ENCODE results near the gene CHRNB4.

The CHRNB4 gene

GRCh38 chr15:78668987-78669386 lies 28.0 kb upstream of the CHRNB4 start:
- no peak for DNase-seq

GRCh38 chr15:78667578-78668236 lies 26.7 kb upstream of the CHRNB4 start:
- no peak for DNase-seq

- no peak for DNase-seq
Measured at GRCh38 chr15:78666010-78666409, 25.0 kb upstream of the CHRNB4 start.

GRCh38 chr15:78663703-78664102 lies 22.7 kb upstream of the CHRNB4 start:
- DNase-seq, result no peak

- DNase-seq, result no peak
Measured at GRCh38 chr15:78662028-78662427, 21.0 kb upstream of the CHRNB4 start.

- DNase-seq, result no peak
Measured at GRCh38 chr15:78661001-78661400, 20.0 kb upstream of the CHRNB4 start.

- DNase-seq, result no peak
Measured at GRCh38 chr15:78660584-78660983, 19.6 kb upstream of the CHRNB4 start.

- no peak for DNase-seq
Measured at GRCh38 chr15:78658823-78659222, 17.8 kb upstream of the CHRNB4 start.

GRCh38 chr15:78654272-78654671 lies 13.3 kb upstream of the CHRNB4 start:
- no peak for DNase-seq

GRCh38 chr15:78651930-78652615 lies 11.1 kb upstream of the CHRNB4 start:
- DNase-seq, result no peak

- DNase-seq, result no peak
Measured at GRCh38 chr15:78651007-78651406, 10.0 kb upstream of the CHRNB4 start.

GRCh38 chr15:78650022-78650421 lies 9.0 kb upstream of the CHRNB4 start:
- DNase-seq, result no peak

GRCh38 chr15:78645009-78645408 lies 4.0 kb upstream of the CHRNB4 start:
- no peak for DNase-seq

GRCh38 chr15:78642331-78642730 lies 1.3 kb upstream of the CHRNB4 start:
- no peak for DNase-seq

- no peak for DNase-seq
Measured at GRCh38 chr15:78641749-78642275, 802 bp upstream of the CHRNB4 start.

- no peak for DNase-seq
Measured at GRCh38 chr15:78640527-78641101, 396 bp downstream of the CHRNB4 start.

- peak; percentile 51 for DNase-seq
Measured at GRCh38 chr15:78638658-78639314, 2.2 kb downstream of the CHRNB4 start.

GRCh38 chr15:78637776-78638435 lies 3.1 kb downstream of the CHRNB4 start:
- DNase-seq, result no peak

GRCh38 chr15:78636378-78636859 lies 4.6 kb downstream of the CHRNB4 start:
- DNase-seq, result no peak

GRCh38 chr15:78635346-78635745 lies 5.7 kb downstream of the CHRNB4 start:
- DNase-seq, result no peak

- DNase-seq, result no peak
Measured at GRCh38 chr15:78634210-78635145, 6.5 kb downstream of the CHRNB4 start.

Measured in fibroblast of skin of back (primary cell).